ENCODE results near the gene MUC5B.
A peak's percentile ranks its signal among the peaks of the same experiment; 100 is the strongest.

The MUC5B gene

DNA sequence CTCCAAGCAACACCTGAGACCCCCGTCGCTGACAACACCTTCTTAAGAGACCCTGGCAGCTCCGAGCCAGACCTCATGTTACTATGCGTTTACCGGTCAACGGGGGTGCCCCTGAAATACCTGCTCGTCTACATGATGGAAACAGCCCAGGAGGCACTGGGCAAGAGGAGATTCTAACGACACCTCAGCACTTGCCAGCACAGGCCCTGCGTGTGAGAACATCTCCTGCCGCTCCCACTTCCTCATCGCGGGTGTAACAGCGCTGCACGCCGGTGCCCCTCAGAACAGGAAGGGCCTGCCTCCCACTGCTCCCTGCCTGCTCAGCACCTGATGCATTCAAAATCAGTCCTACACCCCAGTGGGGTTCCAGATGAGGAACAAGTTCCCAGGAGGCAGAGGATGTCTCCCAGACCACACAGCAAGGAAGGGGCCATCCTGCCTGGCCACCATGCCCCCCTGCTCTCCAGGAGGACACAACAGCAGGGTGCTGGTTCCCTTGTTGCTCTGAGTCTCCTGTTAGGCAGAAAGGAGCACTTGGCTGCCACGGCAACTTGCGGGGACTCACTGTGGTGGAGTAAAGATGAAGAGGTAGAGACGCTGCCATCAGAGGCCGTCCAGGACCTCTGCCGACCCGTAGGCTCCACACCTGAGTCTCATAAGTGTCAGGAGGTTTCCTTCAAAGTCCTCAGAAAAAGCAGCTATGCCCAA, 84.5 kb downstream of the MUC5B start:
- peaks cover 6% of the 10 kb centered on the region for H3K9me3 Mint-ChIP-seq
- no peak overlapping the region for H3K27ac Mint-ChIP-seq
- H3K27me3 Mint-ChIP-seq: no peaks in the 10 kb centered on the region
- H3K4me1 Mint-ChIP-seq (ENCODE audit: low read depth): peaks cover 50% of the 10 kb centered on the region
- H3K4me3 Mint-ChIP-seq: peak overlapping the region; percentile 35
- peaks cover 15% of the 10 kb centered on the region for H3K36me3 Mint-ChIP-seq (ENCODE audit: low read depth)

DNA sequence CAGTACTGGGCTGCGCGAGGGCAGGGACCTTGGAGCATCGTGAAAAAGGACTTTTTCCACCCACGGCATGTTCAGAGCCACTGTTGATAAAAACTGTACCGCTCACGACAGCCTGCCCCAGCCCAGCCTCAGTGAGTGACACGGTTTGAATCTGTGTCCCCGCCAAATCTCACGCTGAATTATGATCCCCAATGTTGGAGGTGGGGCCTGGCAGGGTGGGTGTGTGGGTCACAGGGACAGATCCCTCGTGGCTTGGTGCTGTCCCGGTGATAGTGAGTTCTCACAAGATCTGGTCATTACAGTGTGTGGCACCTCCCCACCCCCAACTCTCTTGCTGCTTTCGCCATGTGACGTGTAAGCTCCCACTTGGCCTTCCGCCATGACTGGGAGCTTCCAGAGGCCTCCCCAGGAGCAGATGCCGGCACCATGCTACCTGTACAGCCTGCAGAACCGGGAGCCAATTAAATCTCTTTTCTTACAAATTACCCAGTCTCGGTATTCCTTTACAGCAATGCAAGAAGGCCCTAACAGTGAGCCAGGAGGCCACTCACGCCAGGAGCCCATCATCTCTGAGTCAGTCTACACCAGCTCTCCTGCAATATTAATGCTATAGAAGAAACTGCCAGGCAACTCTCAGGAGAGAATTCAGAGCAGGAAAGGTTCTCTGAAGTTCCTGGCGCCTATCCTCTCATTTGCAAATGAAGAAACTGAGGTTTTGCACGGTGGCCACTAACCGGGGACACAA, 85.3 kb downstream of the MUC5B start:
- H3K27me3 Mint-ChIP-seq: no peaks in the 10 kb centered on the region
- peaks cover 50% of the 10 kb centered on the region for H3K4me1 Mint-ChIP-seq (ENCODE audit: low read depth)
- peaks cover 6% of the 10 kb centered on the region for H3K9me3 Mint-ChIP-seq
- H3K27ac Mint-ChIP-seq: peak overlapping the region; percentile 41
- peak overlapping the region; percentile 76 for H3K4me3 Mint-ChIP-seq
- H3K36me3 Mint-ChIP-seq (ENCODE audit: low read depth): peaks cover 18% of the 10 kb centered on the region

DNA sequence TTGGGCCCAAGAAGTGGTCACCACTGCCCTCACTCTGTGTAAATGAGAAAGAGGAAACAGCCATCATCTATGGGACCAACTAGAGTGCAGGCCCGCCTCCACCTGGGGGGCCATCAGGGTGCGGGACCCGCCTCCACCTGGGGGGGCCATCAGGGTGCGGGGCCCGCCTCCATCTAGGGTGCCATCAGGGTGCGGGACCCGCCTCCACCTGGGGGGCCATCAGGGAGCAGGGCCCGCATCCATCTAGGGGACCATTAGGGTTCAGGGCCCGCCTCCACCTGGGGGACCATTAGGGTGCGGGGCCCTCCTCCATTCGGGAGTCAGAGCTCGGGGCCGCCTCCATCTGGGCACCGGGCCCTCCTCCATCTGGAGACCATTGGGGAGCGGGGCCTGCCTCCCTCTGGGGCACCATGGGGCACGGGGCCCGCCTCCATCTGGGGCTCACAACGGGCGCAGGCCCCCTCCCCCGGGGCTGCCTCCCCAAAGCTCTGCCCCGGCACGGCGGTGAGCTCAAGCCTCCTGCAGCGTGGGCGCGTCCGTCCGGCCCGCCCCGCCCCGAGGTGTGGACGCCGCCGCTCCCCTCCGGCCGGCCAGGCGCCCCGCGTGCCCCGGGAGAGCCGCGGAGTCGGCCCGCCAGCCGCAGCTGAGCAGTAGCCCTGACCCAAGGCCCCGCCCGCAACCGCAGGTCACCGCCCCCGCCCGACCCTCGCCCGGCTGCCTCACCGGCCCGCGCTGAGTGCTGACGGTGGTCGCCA, 86.1 kb downstream of the MUC5B start:
- no peaks in the 10 kb centered on the region for H3K27me3 Mint-ChIP-seq
- peak overlapping the region; percentile 76 for H3K4me3 Mint-ChIP-seq
- peaks cover 18% of the 10 kb centered on the region for H3K36me3 Mint-ChIP-seq (ENCODE audit: low read depth)
- peak overlapping the region; percentile 41 for H3K27ac Mint-ChIP-seq
- peaks cover 50% of the 10 kb centered on the region for H3K4me1 Mint-ChIP-seq (ENCODE audit: low read depth)
- peaks cover 6% of the 10 kb centered on the region for H3K9me3 Mint-ChIP-seq

DNA sequence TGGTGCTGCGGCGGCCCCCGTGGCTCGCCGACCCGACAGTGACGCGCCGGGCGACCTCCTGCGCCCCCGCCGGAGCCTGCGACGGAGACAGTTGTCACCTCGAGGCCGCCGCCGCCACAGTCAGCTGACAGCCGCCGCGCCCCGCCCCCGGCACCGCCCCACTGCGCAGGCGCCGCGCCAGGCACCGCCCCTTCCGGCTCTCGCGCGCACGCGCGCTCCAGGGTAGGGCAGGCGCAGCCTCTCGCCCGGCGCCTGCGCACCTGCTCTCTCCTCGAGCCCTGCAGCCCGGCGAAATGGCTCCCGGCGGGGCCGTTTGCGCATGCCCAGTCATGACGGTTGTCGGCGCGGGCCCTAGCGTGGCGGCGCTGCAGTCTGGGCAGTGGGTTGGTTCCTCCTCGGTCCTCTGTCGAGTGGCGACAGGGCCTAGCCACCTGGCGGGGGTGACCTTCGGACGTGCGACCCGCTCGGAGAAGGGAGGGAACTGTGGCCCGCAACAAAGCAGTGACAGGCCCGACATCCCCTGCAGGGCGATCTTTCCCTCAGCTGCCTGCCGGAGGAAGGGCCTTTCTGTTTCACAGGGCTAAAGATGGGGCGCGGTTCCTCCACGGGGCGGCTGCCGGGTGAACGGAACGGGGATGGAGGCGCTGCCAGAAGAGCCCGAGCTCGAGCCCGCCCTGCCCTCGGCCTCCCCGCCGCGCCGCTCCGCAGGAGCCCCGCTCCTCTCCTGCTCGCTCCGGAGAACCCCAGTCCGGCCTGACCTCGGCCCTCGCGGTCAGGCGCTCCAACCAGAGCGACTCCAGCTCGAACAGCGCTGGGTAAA, 86.8 kb downstream of the MUC5B start, which contains the start of gene TOLLIP:
Gene TOLLIP, minus strand, starts transcription at position 135 of the 820 bp plus-strand sequence. Its CDS starts 134 bp downstream, at position 1.
- Mint-ChIP-seq H3K4me3 (peak within 1 kb of the TSS; percentile 90), H3K9me3 (peaks cover 6% of the 10 kb centered on the region), H3K4me1 (ENCODE audit: low read depth) (peaks cover 44% of the 10 kb centered on the region), H3K36me3 (ENCODE audit: low read depth) (peaks cover 18% of the 10 kb centered on the region), H3K27ac (peak within 1 kb of the TSS; percentile 98), H3K27me3 (no peaks in the 10 kb centered on the region)

DNA sequence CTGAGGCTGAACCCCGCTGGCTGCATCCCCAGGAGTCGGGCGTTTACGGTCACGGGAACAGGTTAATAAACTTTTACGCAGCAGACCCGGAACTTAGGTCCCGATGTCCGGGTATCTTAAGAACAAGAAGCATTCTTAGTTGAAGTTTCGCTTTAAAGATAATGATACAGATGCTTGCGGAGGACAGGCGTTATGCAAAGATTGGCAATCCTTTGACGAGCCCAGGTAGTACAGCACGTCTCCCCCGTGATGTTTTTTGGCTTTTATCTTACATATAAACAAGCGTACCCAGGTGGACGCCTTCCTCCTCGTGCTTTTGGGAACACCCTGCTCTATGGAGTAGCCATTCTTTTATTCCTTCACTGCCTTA, 87.4 kb downstream of the MUC5B start:
- H3K9me3 Mint-ChIP-seq: peaks cover 6% of the 10 kb centered on the region
- peaks cover 38% of the 10 kb centered on the region for H3K4me1 Mint-ChIP-seq (ENCODE audit: low read depth)
- H3K4me3 Mint-ChIP-seq: peak overlapping the region; percentile 90

DNA sequence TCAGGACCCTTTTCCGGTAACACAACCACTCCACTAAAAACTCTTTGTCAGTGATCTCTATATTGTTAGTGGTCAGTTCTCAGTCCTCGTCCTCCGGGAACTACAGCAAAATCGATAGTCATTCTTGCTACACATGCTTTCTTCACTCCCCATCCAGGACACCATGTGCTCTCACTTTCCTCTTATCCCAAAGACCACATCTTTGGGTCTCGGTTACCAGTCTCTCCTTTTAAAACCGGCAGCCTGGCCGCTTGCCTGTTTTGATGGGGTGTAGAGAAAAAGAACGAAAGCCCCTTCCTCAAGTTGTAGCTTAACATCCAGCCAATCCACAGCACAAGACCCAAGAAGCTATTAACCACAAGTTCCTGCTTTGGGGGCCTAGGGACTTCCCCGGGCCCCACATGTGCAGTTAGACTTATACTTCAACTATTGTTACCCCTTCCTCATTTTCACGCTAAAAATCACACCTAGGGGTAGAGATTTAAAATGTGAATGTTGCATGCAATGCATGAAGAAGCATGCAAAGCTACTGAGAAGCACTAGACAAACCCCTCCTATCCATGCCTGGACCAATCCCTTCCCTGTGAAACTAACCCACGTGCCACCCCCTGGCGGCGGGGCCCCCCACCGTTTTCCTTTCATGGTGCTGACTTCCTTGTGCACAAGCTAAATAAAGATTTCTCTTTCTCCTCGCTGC, 88.1 kb downstream of the MUC5B start:
- Mint-ChIP-seq H3K4me1 (ENCODE audit: low read depth) (peaks cover 34% of the 10 kb centered on the region), H3K27ac (peak overlapping the region; percentile 98), H3K9me3 (peaks cover 6% of the 10 kb centered on the region), H3K36me3 (ENCODE audit: low read depth) (peaks cover 17% of the 10 kb centered on the region), H3K27me3 (no peaks in the 10 kb centered on the region), H3K4me3 (peak overlapping the region; percentile 90)

More for the DNA sequence above, 87.4 kb downstream of the MUC5B start:
- Mint-ChIP-seq H3K27ac (peak overlapping the region; percentile 98), H3K36me3 (ENCODE audit: low read depth) (peaks cover 18% of the 10 kb centered on the region), H3K27me3 (no peaks in the 10 kb centered on the region)
